CD14-positive monocyte (primary cell): ENCODE data around the gene CPOX. TPM values are rescaled to one million over a fixed set of nuclear protein-coding genes. Genes with fewer than 3 reads are reported as not detected.
A peak's percentile ranks its signal among the peaks of the same experiment; 100 is the strongest.

ENCODE experiments used
- DNase-seq, 3 donors: peaks; one replicate each; pipeline ENCODE4 v3.0.0-alpha.2; 2011 to 2022
- H2AFZ ChIP-seq: 2 replicates; pipeline ENCODE4 v1.6.0; 2012; ENCODE audit warnings: mild to moderate bottlenecking, low read depth, low read length, inconsistent platforms; ENCODE audit not compliant: insufficient read depth, poor library complexity, severe bottlenecking
- H3K27ac ChIP-seq, 2 donors: 1 replicate in 1 of 2; 2 replicates in 1 of 2; pipeline ENCODE4 v1.5.1; 2012 to 2013; ENCODE audit warnings: low read length in 2 of 2, control low read depth in 1 of 2, inconsistent platforms in 1 of 2, low read depth in 1 of 2, mild to moderate bottlenecking in 1 of 2
- H3K27me3 ChIP-seq, 2 donors: one replicate each; pipeline versions ENCODE4 v1.6.0 to v1.6.1; 2011 to 2013; ENCODE audit warnings: low read length in 2 of 2; ENCODE audit not compliant: control insufficient read depth in 2 of 2, insufficient read depth in 2 of 2
- H3K36me3 ChIP-seq, 2 donors: replicated peaks in 1 of 2; 1 replicate in 1 of 2; 2 replicates in 1 of 2; pipeline versions ENCODE4 v1.5.1 to v1.6.1; 2012 to 2013; ENCODE audit warnings: low read length in 2 of 2, control low read depth in 1 of 2, inconsistent platforms in 1 of 2, mild to moderate bottlenecking in 1 of 2; ENCODE audit not compliant: insufficient read depth in 2 of 2, control insufficient read depth in 1 of 2
- H3K4me1 ChIP-seq, 2 donors: 1 replicate in 1 of 2; 2 replicates in 1 of 2; pipeline versions ENCODE4 v1.5.1 to v1.6.1; 2012 to 2013; ENCODE audit warnings: low read length in 2 of 2, control low read depth in 1 of 2, inconsistent platforms in 1 of 2, mild to moderate bottlenecking in 1 of 2, moderate library complexity in 1 of 2; ENCODE audit not compliant: insufficient read depth in 2 of 2, control insufficient read depth in 1 of 2
- H3K4me2 ChIP-seq: replicated peaks from 2 replicates; pipeline ENCODE3; 2012; ENCODE audit warnings: low read length, moderate library complexity, mild to moderate bottlenecking; ENCODE audit not compliant: poor library complexity, severe bottlenecking; ENCODE audit errors: extremely low read depth
- H3K4me3 ChIP-seq, 3 experiments: fragments of 200-600 bp in 1 of 3; sonication (generic) in 1 of 3; replicated peaks in 1 of 3; 1 replicate in 2 of 3; 2 replicates in 1 of 3; pipeline ENCODE4 v1.5.1; 2011 to 2013; ENCODE audit warnings: low read length in 3 of 3, mild to moderate bottlenecking in 3 of 3, control low read depth in 2 of 3, low read depth in 2 of 3, inconsistent platforms in 1 of 3, moderate library complexity in 1 of 3
- H3K79me2 ChIP-seq: 2 replicates; pipeline ENCODE4 v1.6.0; 2012; ENCODE audit warnings: mild to moderate bottlenecking, control low read depth, inconsistent platforms, low read length, moderate library complexity; ENCODE audit not compliant: insufficient read depth
- H3K9ac ChIP-seq: 2 replicates; pipeline ENCODE4 v1.6.0; 2017; ENCODE audit warnings: low read length, mild to moderate bottlenecking; ENCODE audit not compliant: insufficient read depth, poor library complexity, severe bottlenecking
- H3K9me3 ChIP-seq, 2 donors: replicated peaks in 1 of 2; 1 replicate in 1 of 2; 2 replicates in 1 of 2; pipeline versions ENCODE4 v1.5.1 to v1.6.1; 2012 to 2013; ENCODE audit warnings: low read length in 2 of 2, control low read depth in 1 of 2; ENCODE audit not compliant: control insufficient read depth in 1 of 2, insufficient read depth in 1 of 2
- H4K20me1 ChIP-seq: 2 replicates; pipeline ENCODE4 v1.6.0; 2012; ENCODE audit warnings: mild to moderate bottlenecking, low read length, control low read depth, moderate library complexity; ENCODE audit not compliant: insufficient read depth
- H3K27ac Mint-ChIP-seq, 7 donors: one replicate each; pipeline ENCODE4 v1.8.0; 2020; ENCODE audit warnings: mild to moderate bottlenecking in 7 of 7, mixed read lengths in 7 of 7, moderate library complexity in 6 of 7, inconsistent platforms in 2 of 7
- H3K27me3 Mint-ChIP-seq, 3 donors: one replicate each; pipeline ENCODE4 v1.8.0; 2021 to 2022; ENCODE audit warnings: low read depth in 3 of 3, mild to moderate bottlenecking in 3 of 3, mixed read lengths in 3 of 3, moderate library complexity in 3 of 3, inconsistent platforms in 1 of 3
- H3K36me3 Mint-ChIP-seq, 2 donors: one replicate each; pipeline ENCODE4 v1.8.0; 2020; ENCODE audit warnings: mixed read lengths in 2 of 2, inconsistent platforms in 1 of 2, mild to moderate bottlenecking in 1 of 2
- H3K4me1 Mint-ChIP-seq: one replicate; pipeline ENCODE4 v1.8.0; 2020; ENCODE audit warnings: mild to moderate bottlenecking, mixed read lengths
- H3K4me3 Mint-ChIP-seq, 2 donors: one replicate each; pipeline ENCODE4 v1.8.0; 2020; ENCODE audit warnings: mild to moderate bottlenecking in 2 of 2, mixed read lengths in 2 of 2, moderate library complexity in 1 of 2
- H3K9me3 Mint-ChIP-seq, 7 donors: one replicate each; pipeline ENCODE4 v1.8.0; 2020 to 2022; ENCODE audit warnings: mixed read lengths in 7 of 7, mild to moderate bottlenecking in 6 of 7, moderate library complexity in 6 of 7, inconsistent platforms in 2 of 7
- WGBS: methylation state at CpG from one replicate; pipeline ENCODE4 v1.1.5; 2013; ENCODE audit warnings: missing lambda C conversion rate; ENCODE audit not compliant: insufficient coverage; 5-methylcytosine and 5-hydroxymethylcytosine counted together
- intact Hi-C, 2 donors: fragments of 100-400 bp; cut with micrococcal nuclease; formaldehyde crosslinking; loops; one replicate each; pipeline versions ENCODE4 v1.15.0 to v1.15.1; 2023
- polyA plus RNA-seq, 3 donors: library from polyadenylated mRNA; depleted of rRNA in 1 of 3; unstranded in 2 of 3; stranded (reverse) in 1 of 3; fragments of 300-500 nt in 2 of 3; fragments of >200 nt in 1 of 3; fragmentation: Illumina TruSeq in 2 of 3; gene quantifications; 1 replicate in 2 of 3; 2 replicates in 1 of 3; pipeline ENCODE4 v1.2.3, GENCODE V29; 2012 to 2021
- TF ChIP-seq, protein P1 (sequence below): fragments of 200-600 bp; IDR thresholded peaks from one replicate; pipeline ENCODE4 v1.8.0; 2022; ENCODE audit warnings: antibody characterized with exemption, mild to moderate bottlenecking

CPOX gene
- polyA plus RNA-seq, 3 donors = 4.2 to 12.8 (median 5.2) TPM

GRCh38 chr3:98558100-98558827 lies 35.1 kb downstream of the CPOX start:
- Histone ChIP-seq H2AFZ (no peak overlapping the region), H3K4me2 (no peak overlapping the region), H3K27ac (no peak overlapping the region), H3K36me3 (no peaks in the 10 kb centered on the region), H3K27me3 (no peaks in the 10 kb centered on the region), H3K4me3 (no peak overlapping the region), H4K20me1 (no peaks in the 10 kb centered on the region), H3K4me1 (peaks cover 37 to 46% of the 10 kb centered on the region in 2 donors), H3K79me2 (no peaks in the 10 kb centered on the region), H3K9me3 (no peaks in the 10 kb centered on the region), H3K9ac (no peak overlapping the region)
- Mint-ChIP-seq H3K9me3 (no peaks in the 10 kb centered on the region), H3K27ac (no peak overlapping the region), H3K4me3 (no peak overlapping the region), H3K27me3 (peaks cover 0 to 3% (median 0%) of the 10 kb centered on the region in 3 donors), H3K36me3 (no peaks in the 10 kb centered on the region), H3K4me1 (peaks cover 52% of the 10 kb centered on the region)
- no peak for DNase-seq
- intact Hi-C loops = no loop called here
- TF ChIP-seq, protein P1, sequence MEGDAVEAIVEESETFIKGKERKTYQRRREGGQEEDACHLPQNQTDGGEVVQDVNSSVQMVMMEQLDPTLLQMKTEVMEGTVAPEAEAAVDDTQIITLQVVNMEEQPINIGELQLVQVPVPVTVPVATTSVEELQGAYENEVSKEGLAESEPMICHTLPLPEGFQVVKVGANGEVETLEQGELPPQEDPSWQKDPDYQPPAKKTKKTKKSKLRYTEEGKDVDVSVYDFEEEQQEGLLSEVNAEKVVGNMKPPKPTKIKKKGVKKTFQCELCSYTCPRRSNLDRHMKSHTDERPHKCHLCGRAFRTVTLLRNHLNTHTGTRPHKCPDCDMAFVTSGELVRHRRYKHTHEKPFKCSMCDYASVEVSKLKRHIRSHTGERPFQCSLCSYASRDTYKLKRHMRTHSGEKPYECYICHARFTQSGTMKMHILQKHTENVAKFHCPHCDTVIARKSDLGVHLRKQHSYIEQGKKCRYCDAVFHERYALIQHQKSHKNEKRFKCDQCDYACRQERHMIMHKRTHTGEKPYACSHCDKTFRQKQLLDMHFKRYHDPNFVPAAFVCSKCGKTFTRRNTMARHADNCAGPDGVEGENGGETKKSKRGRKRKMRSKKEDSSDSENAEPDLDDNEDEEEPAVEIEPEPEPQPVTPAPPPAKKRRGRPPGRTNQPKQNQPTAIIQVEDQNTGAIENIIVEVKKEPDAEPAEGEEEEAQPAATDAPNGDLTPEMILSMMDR = no peak
- WGBS = 86% methylated on average over 2 of the region's 6 CpGs

DNA sequence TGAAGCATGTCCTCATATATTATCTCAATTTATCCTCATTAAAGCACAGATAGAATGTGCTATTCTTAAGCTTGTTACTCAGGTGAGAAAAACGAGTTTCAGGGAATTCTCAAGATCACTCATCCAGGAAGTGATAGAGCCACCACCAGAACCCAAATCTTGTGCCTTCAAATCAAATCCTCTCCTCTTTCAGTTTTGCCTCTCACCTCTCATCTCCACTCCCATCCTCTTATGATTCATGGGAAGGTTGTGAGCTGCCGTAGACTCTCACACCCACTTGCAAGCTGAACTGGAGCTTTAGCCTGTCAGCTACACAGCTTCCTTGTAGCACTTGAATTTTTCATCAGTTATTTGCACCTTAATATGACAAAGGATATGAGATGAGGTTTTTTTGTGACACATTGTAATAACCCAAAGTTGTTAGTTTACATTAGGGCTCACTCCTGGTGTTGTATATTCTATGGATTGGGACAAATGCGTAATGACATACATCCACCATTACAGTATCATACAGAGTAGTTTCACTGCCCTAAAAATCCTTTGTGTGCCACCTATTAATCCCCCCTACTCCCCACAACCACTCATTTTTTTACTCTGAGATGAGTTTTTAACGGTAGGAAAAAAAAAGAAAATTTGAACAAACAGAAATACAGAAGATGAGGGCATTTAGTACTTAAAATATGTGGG lies 35.9 kb downstream of the CPOX start:
- WGBS = no CpG with 5 or more reads among the region's 4 CpGs
- Mint-ChIP-seq H3K9me3 (no peaks in the 10 kb centered on the region), H3K36me3 (no peaks in the 10 kb centered on the region), H3K4me3 (no peak overlapping the region), H3K4me1 (peaks cover 51% of the 10 kb centered on the region), H3K27me3 (peaks cover 0 to 3% (median 0%) of the 10 kb centered on the region in 3 donors), H3K27ac (no peak overlapping the region)
- Histone ChIP-seq H3K27me3 (no peaks in the 10 kb centered on the region), H3K9ac (no peak overlapping the region), H3K36me3 (no peaks in the 10 kb centered on the region), H4K20me1 (no peaks in the 10 kb centered on the region), H3K9me3 (no peaks in the 10 kb centered on the region), H3K4me2 (no peak overlapping the region), H2AFZ (no peak overlapping the region), H3K27ac (no peak overlapping the region), H3K4me1 (peaks cover 35 to 42% of the 10 kb centered on the region in 2 donors), H3K4me3 (no peak overlapping the region), H3K79me2 (no peaks in the 10 kb centered on the region)
- TF ChIP-seq, protein P1 = no peak
- intact Hi-C loops = no loop called here
- peak in 1 of 3 donors; percentile 28 for DNase-seq
